BE2C (cell line): ENCODE measurements around the gene LRTM2.

Experiments
- DNase-seq: peaks from one replicate; pipeline ENCODE4 v3.0.0-alpha.2; 2020
- H3K27me3 ChIP-seq: fragments of 250-450 bp; sonication (Bioruptor Pico); 2 replicates; pipeline ENCODE4 v1.5.1; 2020; ENCODE audit warnings: mild to moderate bottlenecking
- H3K36me3 ChIP-seq: fragments of 250-450 bp; sonication (Bioruptor Pico); 2 replicates; pipeline ENCODE4 v1.5.1; 2020; ENCODE audit warnings: mild to moderate bottlenecking
- H3K4me1 ChIP-seq: fragments of 250-450 bp; sonication (Bioruptor Pico); 2 replicates; pipeline ENCODE4 v1.5.1; 2020
- H3K4me3 ChIP-seq: 2 replicates; pipeline ENCODE4 v1.5.1; 2011; ENCODE audit warnings: low read depth, low read length
- H3K9me3 ChIP-seq: fragments of 250-450 bp; sonication (Bioruptor Pico); 2 replicates; pipeline ENCODE4 v1.5.1; 2020
- TF ChIP-seq, protein P1 (sequence below): IDR thresholded peaks from 2 replicates; pipeline ENCODE4 v1.5.1; 2012; ENCODE audit warnings: mild to moderate bottlenecking, low read depth, low read length

Gene LRTM2

DNA sequence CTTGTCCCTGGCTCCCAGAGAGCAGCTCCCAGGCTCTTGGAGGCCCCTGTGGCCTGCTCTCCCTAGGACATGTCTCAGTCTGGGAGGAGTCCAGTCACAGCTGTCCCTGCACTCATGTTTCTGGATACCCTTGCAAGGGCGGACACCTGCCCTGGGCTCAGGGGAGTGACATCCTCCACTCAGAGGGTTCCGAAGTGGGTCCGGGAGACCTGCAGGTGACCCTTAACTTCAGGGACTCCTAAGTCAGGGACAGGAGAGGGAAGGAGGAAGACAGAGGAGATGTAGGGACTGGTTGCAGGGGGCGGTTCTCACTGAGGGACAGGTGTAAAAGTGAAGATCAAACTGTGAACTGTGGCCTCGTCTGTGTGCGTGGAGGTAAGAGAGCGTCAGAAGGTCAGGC lies 60.5 kb downstream of the LRTM2 start:
- DNase-seq, result no peak
- H3K27me3 ChIP-seq, result no peaks in the 10 kb centered on the region

DNA sequence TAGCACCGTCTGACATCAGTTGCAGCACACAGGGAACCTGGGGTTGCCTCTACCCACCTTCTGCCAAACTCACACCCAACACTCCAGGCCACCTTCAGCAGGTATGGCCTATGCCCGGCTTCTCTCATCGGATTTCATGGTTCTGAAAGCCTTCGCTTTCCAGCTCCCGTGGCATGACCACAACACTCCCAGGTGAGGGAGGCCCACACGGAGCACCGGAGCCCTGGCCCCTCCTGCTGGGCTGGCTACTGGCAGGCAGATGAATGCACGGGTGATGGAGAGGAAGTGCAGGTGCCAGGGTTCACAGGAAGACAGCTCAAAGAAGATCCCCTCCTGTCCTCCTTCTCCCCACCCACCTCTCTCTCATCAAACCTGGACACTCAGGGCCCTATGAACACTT lies 60.9 kb downstream of the LRTM2 start:
- no peaks in the 10 kb centered on the region for H3K9me3 ChIP-seq
- TF ChIP-seq, protein P1, sequence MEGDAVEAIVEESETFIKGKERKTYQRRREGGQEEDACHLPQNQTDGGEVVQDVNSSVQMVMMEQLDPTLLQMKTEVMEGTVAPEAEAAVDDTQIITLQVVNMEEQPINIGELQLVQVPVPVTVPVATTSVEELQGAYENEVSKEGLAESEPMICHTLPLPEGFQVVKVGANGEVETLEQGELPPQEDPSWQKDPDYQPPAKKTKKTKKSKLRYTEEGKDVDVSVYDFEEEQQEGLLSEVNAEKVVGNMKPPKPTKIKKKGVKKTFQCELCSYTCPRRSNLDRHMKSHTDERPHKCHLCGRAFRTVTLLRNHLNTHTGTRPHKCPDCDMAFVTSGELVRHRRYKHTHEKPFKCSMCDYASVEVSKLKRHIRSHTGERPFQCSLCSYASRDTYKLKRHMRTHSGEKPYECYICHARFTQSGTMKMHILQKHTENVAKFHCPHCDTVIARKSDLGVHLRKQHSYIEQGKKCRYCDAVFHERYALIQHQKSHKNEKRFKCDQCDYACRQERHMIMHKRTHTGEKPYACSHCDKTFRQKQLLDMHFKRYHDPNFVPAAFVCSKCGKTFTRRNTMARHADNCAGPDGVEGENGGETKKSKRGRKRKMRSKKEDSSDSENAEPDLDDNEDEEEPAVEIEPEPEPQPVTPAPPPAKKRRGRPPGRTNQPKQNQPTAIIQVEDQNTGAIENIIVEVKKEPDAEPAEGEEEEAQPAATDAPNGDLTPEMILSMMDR, result no peak
- no peaks in the 10 kb centered on the region for H3K4me1 ChIP-seq
- no peak for DNase-seq
- H3K27me3 ChIP-seq, result no peaks in the 10 kb centered on the region
- no peak overlapping the region for H3K4me3 ChIP-seq
- H3K36me3 ChIP-seq, result no peaks in the 10 kb centered on the region

More for the DNA sequence above, 60.5 kb downstream of the LRTM2 start:
- TF ChIP-seq, protein P1, result no peak
- no peaks in the 10 kb centered on the region for H3K36me3 ChIP-seq
- H3K4me1 ChIP-seq, result no peaks in the 10 kb centered on the region
- no peaks in the 10 kb centered on the region for H3K9me3 ChIP-seq
- no peak overlapping the region for H3K4me3 ChIP-seq

DNA sequence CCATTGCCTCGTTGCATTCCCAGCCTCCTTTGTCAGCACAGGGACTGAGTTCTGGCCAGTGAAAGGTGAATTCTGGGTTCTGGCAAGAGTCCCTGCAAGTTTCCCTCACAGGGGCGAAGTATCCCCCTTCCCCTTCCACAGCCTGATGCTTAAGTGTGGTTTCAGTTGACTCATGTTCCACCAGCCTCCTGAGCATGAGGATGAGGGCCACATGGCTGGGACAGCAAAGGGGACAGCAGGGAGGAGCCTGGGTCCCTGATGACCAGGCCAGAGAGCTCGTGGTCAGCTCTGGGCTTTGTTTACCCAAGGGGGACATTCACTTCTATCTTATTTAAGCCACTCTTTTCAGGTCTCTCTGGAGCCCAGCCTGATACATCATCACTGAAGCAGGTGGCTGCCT lies 61.6 kb downstream of the LRTM2 start:
- H3K9me3 ChIP-seq, result no peaks in the 10 kb centered on the region
- no peaks in the 10 kb centered on the region for H3K4me1 ChIP-seq
- no peaks in the 10 kb centered on the region for H3K27me3 ChIP-seq
- no peaks in the 10 kb centered on the region for H3K36me3 ChIP-seq
- no peak overlapping the region for H3K4me3 ChIP-seq
- TF ChIP-seq, protein P1, result no peak
- DNase-seq, result no peak

DNA sequence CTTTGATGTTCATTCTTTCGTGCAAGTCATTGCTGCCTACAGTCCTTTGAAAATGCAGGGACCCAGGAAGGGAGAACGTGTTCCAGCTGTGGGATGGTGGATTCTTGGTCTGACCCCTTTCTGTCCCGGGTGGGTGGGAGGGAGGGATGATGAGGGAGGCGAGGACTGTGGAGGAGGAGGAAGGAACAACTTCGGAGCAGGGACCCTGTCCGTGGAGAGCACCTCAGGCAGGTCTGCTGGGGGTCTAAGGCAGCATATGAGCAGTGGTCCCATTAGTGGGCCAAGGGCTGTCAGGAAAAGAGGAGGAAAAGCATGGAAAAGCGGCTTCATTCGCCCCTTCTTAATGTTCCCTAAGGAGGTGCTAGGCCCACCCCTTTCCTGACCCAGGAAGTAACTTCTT lies 62.0 kb downstream of the LRTM2 start:
- Histone ChIP-seq H3K4me3 (no peak overlapping the region), H3K9me3 (no peaks in the 10 kb centered on the region), H3K27me3 (no peaks in the 10 kb centered on the region), H3K4me1 (no peaks in the 10 kb centered on the region), H3K36me3 (no peaks in the 10 kb centered on the region)
- TF ChIP-seq, protein P1, result no peak
- DNase-seq, result no peak

DNA sequence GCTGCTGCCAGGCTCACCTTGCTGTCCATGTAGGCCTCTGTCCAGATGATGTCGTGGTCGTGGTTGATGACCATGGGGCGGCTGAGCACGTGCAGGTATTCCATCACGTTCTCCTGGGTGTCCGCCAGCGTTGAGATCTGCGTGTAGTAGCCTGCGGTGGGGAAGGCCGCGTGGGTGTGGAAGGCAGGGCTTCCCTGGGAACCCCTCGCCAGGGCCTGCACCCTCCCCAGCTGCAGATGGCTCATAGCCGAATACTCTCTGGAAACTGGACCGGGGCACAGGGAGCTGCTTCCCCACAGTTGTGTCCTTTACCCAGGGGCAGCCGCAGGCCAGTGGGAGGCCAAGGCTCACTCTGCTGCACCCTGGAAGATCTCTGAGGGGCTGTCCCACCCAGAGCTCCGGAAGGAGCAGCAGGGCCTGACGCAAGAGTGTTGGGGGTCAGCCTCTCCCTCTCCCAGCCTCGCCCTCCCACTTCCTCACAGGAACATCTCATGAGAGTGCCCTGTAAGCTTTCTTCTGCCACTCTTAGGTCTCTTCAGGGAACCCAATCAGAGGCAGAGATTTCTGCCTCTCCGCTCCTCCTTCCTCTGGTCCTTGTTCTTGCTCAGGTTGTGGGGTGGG lies 62.6 kb downstream of the LRTM2 start:
- no peaks in the 10 kb centered on the region for H3K36me3 ChIP-seq
- H3K27me3 ChIP-seq, result no peaks in the 10 kb centered on the region
- TF ChIP-seq, protein P1, result no peak
- no peaks in the 10 kb centered on the region for H3K9me3 ChIP-seq
- DNase-seq, result no peak
- no peaks in the 10 kb centered on the region for H3K4me1 ChIP-seq
- no peak overlapping the region for H3K4me3 ChIP-seq

DNA sequence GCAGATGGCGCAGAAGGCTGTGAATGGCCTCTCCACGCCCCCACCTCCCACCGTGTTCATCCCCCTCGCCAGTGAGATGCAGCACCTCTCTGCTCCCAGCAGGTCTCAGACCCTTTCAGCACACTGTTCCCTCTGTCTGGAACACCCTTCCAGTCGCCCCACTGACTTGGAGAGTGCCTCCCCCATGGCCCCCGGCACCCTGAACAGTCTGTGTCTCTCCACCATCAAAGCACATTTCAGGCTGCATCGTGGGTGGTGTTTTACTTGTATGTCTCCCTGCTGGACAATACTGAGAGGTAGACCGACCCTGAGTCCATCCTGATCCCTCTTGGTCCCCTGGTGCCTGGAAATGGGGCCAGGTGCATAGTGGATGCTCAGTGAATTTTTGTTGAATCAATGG lies 63.1 kb downstream of the LRTM2 start:
- H3K9me3 ChIP-seq, result no peaks in the 10 kb centered on the region
- H3K27me3 ChIP-seq, result no peaks in the 10 kb centered on the region
- H3K4me1 ChIP-seq, result no peaks in the 10 kb centered on the region
- no peaks in the 10 kb centered on the region for H3K36me3 ChIP-seq
- no peak for DNase-seq
- TF ChIP-seq, protein P1, result no peak
- H3K4me3 ChIP-seq, result no peak overlapping the region
